Heart left ventricle (tissue), 16 donors: ENCODE measurements around the gene CTAGE9. TPM values are rescaled to one million over a fixed set of nuclear protein-coding genes. Genes with fewer than 3 reads are reported as not detected.

ENCODE experiments used
- ATAC-seq, 4 donors: fragments of 200-7000 bp; cut with Tn5 transposase; one replicate each; pipeline ENCODE4 v1.9.1; 2020 to 2022; ENCODE audit warnings: moderate library complexity in 4 of 4, mild to moderate bottlenecking in 3 of 4, moderate number of reproducible peaks in 1 of 4
- DNase-seq, 5 donors: peaks; one replicate each; pipeline ENCODE4 v3.0.0-alpha.2; 2020
- H3K27ac ChIP-seq, 12 donors: fragments of 200-600 bp; sonication (generic) in 4 of 12; one replicate each; pipeline versions ENCODE4 v1.5.0 to v1.8.0; 2016 to 2022; ENCODE audit warnings: mild to moderate bottlenecking in 2 of 12
- H3K27me3 ChIP-seq, 9 donors: fragments of 200-600 bp; sonication (generic) in 2 of 9; one replicate each; pipeline versions ENCODE4 v1.5.1 to v1.8.0; 2016 to 2022; ENCODE audit warnings: mild to moderate bottlenecking in 3 of 9
- H3K36me3 ChIP-seq, 9 donors: fragments of 200-600 bp; sonication (generic) in 2 of 9; one replicate each; pipeline versions ENCODE4 v1.5.0 to v1.8.0; 2018 to 2022; ENCODE audit warnings: mild to moderate bottlenecking in 2 of 9
- H3K4me1 ChIP-seq, 12 donors: fragments of 200-600 bp; sonication (generic) in 4 of 12; one replicate each; pipeline versions ENCODE4 v1.5.0 to v1.8.0; 2016 to 2022; ENCODE audit warnings: mild to moderate bottlenecking in 3 of 12
- H3K4me3 ChIP-seq, 12 donors: fragments of 200-600 bp; sonication (generic) in 4 of 12; one replicate each; pipeline versions ENCODE4 v1.5.0 to v1.8.0; 2017 to 2022; ENCODE audit warnings: mild to moderate bottlenecking in 9 of 12, moderate library complexity in 4 of 12
- H3K9me3 ChIP-seq, 12 donors: fragments of 200-600 bp; sonication (generic) in 4 of 12; one replicate each; pipeline versions ENCODE4 v1.5.0 to v1.8.0; 2016 to 2022; ENCODE audit warnings: mild to moderate bottlenecking in 1 of 12
- POLR2A ChIP-seq, 2 donors: fragments of 450-650 bp; IDR thresholded peaks; one replicate each; pipeline ENCODE4 v1.6.1; 2017; ENCODE audit warnings: antibody characterized with exemption in 2 of 2, mild to moderate bottlenecking in 2 of 2, moderate library complexity in 2 of 2
- WGBS, 4 donors: extraction: QIAGEN DNeasy Blood & Tissue Kit in 2 of 4; methylation state at CpG; one replicate each; pipeline versions ENCODE4 v1.1.5 to v1.1.7; 2013 to 2018; 5-methylcytosine and 5-hydroxymethylcytosine counted together
- intact Hi-C, 10 donors: fragments of 100-400 bp; cut with DNase I; formaldehyde crosslinking; loops; one replicate each; pipeline versions ENCODE4 v1.11.1 to v1.14.2; 2022
- polyA plus RNA-seq, 2 donors: library from polyadenylated mRNA; stranded (reverse); fragments of 200-250 nt; gene quantifications; one replicate each; pipeline ENCODE4 v1.2.3, GENCODE V29; 2013
- total RNA-seq, 9 donors: library from RNA; depleted of rRNA in 2 of 9; stranded (reverse); fragments of >200 nt in 2 of 9; fragmentation: NEBNext Ultra II Directional in 3 of 9; extraction: Animal tissue kit (Norgen Biotek cat#: 25700) in 3 of 9; gene quantifications; one replicate each; pipeline versions ENCODE4 v1.1.0 to v1.2.4, GENCODE V29; 2016 to 2023
- TF ChIP-seq, protein P1 (sequence below), 12 donors: fragments of 200-600 bp; sonication (generic) in 4 of 12; IDR thresholded peaks; one replicate each; pipeline versions ENCODE4 v1.5.0 to v1.8.0; 2018 to 2022; ENCODE audit warnings: antibody characterized with exemption in 12 of 12, mild to moderate bottlenecking in 5 of 12
- donor health status: ischemic (EF 13 %, LVEDD 7.1; RV severe dilation, severe dysfunction).
- donor health status: healthy with polysubstance abuse.
- donor health status: DM: no; HTN: yes; CAD: no.
- donor health status: DM: no; HTN: no; CAD: no.
- donor health status: ischemic (EF 25% LVEDD 6.9; RV normal size, moderate dysfunction).
- donor health status: ischemic (EF 25% LVEDD 5.7; RV mildly dilated, moderate dysfunction).
- donor health status: healthy.
- donor health status: DM: yes; HTN: yes; CAD: no.
- donor health status: ischemic (EF 35%, LVEDD 5.7; RV mildly dilated, moderate dysfunction).
- donor health status: nonischemic (EF 11% LVEDD 7.7; RV severe dilation, severe dysfunction).
- donor health status: DM: yes; HTN: yes; CAD: no.
- donor health status: PGD.
- donor health status: ischemic (EF 29% LVEDD 5.4; RV normal size, mild dysfunction).
- donor health status: nonischemic (EF 23%, LVEDD 6.1; RV moderate dilation, normal function).

CTAGE9 gene
- total and polyA plus RNA-seq, 11 donors = not detected

DNA sequence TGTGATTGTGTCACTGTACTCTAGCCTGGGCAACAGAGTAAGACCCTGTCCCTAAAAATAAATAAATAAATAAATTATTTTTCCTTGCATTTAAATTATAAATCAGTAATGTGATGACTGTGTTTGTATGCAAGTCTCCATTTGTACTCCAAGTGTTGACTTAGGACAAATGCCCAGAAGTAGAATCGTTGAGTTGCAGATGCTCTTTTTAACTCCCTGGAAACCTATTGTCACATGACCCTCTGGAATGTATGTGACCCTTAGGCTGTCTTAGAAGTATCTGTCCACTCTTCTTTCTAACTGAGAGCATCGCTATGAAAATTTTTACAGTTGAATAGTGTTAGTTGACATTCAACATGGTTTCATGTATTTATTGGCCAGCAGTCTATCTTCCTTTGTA lies 28.4 kb downstream of the CTAGE9 start:
- Histone ChIP-seq H3K36me3 (no peaks in the 10 kb centered on the region), H3K4me3 (no peak overlapping the region), H3K27ac (no peak overlapping the region), H3K27me3 (no peaks in the 10 kb centered on the region), H3K4me1 (no peaks in the 10 kb centered on the region), H3K9me3 (no peaks in the 10 kb centered on the region)
- ATAC-seq (no peak), DNase-seq (no peak)
- intact Hi-C loops = no loop called here
- TF ChIP-seq, protein P1, sequence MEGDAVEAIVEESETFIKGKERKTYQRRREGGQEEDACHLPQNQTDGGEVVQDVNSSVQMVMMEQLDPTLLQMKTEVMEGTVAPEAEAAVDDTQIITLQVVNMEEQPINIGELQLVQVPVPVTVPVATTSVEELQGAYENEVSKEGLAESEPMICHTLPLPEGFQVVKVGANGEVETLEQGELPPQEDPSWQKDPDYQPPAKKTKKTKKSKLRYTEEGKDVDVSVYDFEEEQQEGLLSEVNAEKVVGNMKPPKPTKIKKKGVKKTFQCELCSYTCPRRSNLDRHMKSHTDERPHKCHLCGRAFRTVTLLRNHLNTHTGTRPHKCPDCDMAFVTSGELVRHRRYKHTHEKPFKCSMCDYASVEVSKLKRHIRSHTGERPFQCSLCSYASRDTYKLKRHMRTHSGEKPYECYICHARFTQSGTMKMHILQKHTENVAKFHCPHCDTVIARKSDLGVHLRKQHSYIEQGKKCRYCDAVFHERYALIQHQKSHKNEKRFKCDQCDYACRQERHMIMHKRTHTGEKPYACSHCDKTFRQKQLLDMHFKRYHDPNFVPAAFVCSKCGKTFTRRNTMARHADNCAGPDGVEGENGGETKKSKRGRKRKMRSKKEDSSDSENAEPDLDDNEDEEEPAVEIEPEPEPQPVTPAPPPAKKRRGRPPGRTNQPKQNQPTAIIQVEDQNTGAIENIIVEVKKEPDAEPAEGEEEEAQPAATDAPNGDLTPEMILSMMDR (IDR thresholded peaks at IDR 0.05) = no peak
- TF ChIP-seq POLR2A (IDR thresholded peaks at IDR 0.05) = no peak
- WGBS, 4 donors = 50 to 61% (median 51%) methylated on average over 2 of the region's 2 CpGs

DNA sequence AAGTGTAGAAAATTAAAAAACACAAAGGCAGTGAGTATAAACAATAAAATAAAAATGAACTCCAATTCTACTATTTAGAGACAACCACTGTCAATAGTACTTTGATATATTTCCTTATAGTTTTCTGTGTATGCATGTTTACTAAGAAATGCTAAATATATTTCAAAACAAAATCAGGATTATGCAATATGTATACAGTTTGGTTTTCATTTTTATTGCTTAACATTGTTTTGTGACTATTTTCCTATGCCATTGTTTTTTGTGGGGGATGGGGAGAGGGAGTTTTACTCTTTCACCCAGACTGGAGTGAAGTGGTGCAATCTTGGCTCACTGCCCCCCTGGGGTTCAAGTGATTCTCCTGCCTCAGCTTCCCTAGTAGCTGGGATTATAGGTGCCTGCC lies 29.2 kb downstream of the CTAGE9 start:
- H3K27ac ChIP-seq = no peak overlapping the region
- no peaks in the 10 kb centered on the region for H3K36me3 ChIP-seq
- H3K9me3 ChIP-seq = no peaks in the 10 kb centered on the region
- intact Hi-C loops = no loop called here
- no peaks in the 10 kb centered on the region for H3K27me3 ChIP-seq
- TF ChIP-seq, protein P1 (IDR thresholded peaks at IDR 0.05) = no peak
- no peak for TF ChIP-seq POLR2A (IDR thresholded peaks at IDR 0.05)
- no peak for ATAC-seq
- H3K4me3 ChIP-seq = no peak overlapping the region
- H3K4me1 ChIP-seq = no peaks in the 10 kb centered on the region
- DNase-seq = no peak

DNA sequence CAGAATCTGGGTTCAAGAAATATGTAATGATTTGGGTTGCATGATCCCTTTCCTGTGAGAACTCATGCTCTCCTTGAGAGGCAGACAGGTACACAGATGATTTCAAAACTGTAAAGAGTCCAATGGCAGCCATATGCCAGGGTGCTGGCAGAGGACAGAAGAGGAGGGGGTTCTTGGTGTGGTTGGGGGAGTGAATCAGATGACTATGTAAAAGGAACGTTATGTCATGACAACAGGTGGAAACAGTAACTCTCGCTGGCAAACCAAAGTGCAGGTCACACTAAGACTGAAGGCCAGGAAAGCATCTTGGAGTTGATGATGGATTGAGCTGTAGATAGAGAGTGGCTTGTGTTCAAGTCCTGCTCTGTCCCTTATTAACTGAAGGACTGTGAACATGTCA lies 29.9 kb downstream of the CTAGE9 start:
- H3K36me3 ChIP-seq = no peaks in the 10 kb centered on the region
- no peak for ATAC-seq
- TF ChIP-seq, protein P1 (IDR thresholded peaks at IDR 0.05) = no peak
- no peak for TF ChIP-seq POLR2A (IDR thresholded peaks at IDR 0.05)
- H3K27me3 ChIP-seq = no peaks in the 10 kb centered on the region
- no peak overlapping the region for H3K4me3 ChIP-seq
- WGBS, 4 donors = 81 to 91% (median 87%) methylated on average over 2 of the region's 2 CpGs
- H3K9me3 ChIP-seq = no peaks in the 10 kb centered on the region
- no peaks in the 10 kb centered on the region for H3K4me1 ChIP-seq
- no peak for DNase-seq
- no peak overlapping the region for H3K27ac ChIP-seq
- intact Hi-C loops = no loop called here

DNA sequence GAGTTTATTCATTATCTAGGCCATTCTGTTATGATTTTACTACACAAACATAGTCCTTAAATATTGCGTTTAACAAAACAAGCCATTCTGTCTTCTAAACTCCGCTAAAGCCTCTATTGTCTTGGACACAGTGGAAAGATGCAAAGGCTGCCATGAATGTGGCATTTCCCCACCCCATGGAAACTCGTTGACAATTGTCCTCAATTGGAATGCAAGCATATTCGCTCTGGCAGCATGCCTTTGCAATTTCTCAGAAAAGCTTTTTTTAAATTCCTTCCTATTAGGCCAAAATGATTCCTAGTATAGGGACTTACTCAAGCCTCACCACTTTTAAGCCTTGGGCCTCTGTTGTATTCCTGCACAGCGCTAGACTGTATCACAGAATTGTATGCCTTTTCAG lies 32.4 kb downstream of the CTAGE9 start:
- TF ChIP-seq, protein P1 (IDR thresholded peaks at IDR 0.05) = no peak
- no peak for TF ChIP-seq POLR2A (IDR thresholded peaks at IDR 0.05)
- ATAC-seq (no peak), DNase-seq (no peak)
- Histone ChIP-seq H3K36me3 (no peaks in the 10 kb centered on the region), H3K4me3 (no peak overlapping the region), H3K27me3 (no peaks in the 10 kb centered on the region), H3K4me1 (no peaks in the 10 kb centered on the region), H3K27ac (no peak overlapping the region), H3K9me3 (no peaks in the 10 kb centered on the region)
- intact Hi-C loops = no loop called here
- 80 to 87% (median 83%) methylated on average over 5 of the region's 5 CpGs for WGBS, 4 donors
